Left cardiac atrium (tissue), 4 donors: ENCODE data around the gene HEPH. TPM values are rescaled to one million over a fixed set of nuclear protein-coding genes. Genes with fewer than 3 reads are reported as not detected.
A peak's percentile ranks its signal among the peaks of the same experiment; 100 is the strongest.
"Not testable (repeated sequence)": the region's sequence is repeated elsewhere in the genome, so short reads cannot be mapped to it uniquely, and the experiment has no call there.

ENCODE experiments used
- ATAC-seq, 2 donors: fragments of 200-7000 bp; cut with Tn5 transposase; one replicate each; pipeline ENCODE4 v1.9.1; 2020; ENCODE audit warnings: mild to moderate bottlenecking in 2 of 2, moderate library complexity in 2 of 2
- DNase-seq: peaks from one replicate; pipeline ENCODE4 v3.0.0-alpha.2; 2020
- intact Hi-C, 2 donors: fragments of 100-400 bp; cut with DNase I; formaldehyde crosslinking; loops; one replicate each; pipeline versions ENCODE4 v1.14.1 to v1.15.1; 2022 to 2023
- total RNA-seq, 2 donors: library from RNA; stranded (reverse); fragmentation: NEBNext Ultra II Directional; extraction: Animal tissue kit (Norgen Biotek cat#: 25700); gene quantifications; one replicate each; pipeline ENCODE4 v1.2.1, GENCODE V29; 2021
- donor health status: DM: no; HTN: yes; CAD: no.
- donor health status: DM: no; HTN: yes; CAD: no; lungs with severe emphysema.
- donor health status: DM: yes; HTN: yes; CAD: no.
- donor health status: Dilated cardiomyopathy.

Gene HEPH
- total RNA-seq, 2 donors from 2014 or later: 35.0 to 40.7 TPM

GRCh38 chrX:66200050-66200664 is 36.1 kb downstream of the HEPH start:
- intact Hi-C loops: no loop called here
- ATAC-seq (peak in 1 of 2 donors; percentile 22), DNase-seq (no peak)

GRCh38 chrX:66200855-66201795 is 37.1 kb downstream of the HEPH start:
- ATAC-seq: no peak
- intact Hi-C loops: no loop called here
- no peak for DNase-seq

DNA sequence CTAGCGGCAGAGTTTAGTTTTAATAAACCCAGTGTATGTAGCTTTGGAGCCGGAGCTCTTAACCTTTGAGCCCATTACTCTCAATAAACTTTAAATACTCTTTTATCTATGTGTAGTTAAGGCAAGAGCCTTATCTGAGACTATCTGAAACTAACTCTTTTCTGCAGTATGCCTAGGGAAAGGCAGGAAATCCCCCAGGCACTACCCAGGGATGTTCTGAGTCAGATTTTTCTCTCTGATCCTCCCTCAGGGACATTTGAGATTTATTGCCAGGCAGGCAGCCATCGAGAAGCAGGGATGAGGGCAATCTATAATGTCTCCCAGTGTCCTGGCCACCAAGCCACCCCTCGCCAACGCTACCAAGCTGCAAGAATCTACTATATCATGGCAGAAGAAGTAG is 39.1 kb downstream of the HEPH start:
- ATAC-seq (no peak), DNase-seq (no peak)
- intact Hi-C loops: no loop called here

DNA sequence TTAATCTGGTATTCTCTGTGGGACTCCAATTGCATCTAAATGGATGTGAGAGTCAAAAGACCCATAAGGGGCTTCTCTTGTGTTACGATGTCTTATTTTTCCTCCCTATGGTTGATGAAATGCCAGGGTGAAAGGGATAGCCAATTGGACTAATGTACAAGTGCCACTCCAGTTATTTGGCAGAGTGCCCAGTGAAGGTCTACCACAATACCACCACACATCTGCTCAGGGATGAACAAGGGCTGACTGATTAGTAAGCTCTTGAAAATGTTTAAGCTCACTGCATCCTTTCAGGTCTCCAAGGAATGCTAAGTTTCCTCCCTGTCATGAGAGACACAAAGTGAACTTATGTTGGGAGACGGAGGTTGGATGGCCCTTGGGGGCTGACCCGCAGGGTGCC is 57.8 kb downstream of the HEPH start:
- intact Hi-C loops: no loop called here
- ATAC-seq (no peak), DNase-seq (no peak)

DNA sequence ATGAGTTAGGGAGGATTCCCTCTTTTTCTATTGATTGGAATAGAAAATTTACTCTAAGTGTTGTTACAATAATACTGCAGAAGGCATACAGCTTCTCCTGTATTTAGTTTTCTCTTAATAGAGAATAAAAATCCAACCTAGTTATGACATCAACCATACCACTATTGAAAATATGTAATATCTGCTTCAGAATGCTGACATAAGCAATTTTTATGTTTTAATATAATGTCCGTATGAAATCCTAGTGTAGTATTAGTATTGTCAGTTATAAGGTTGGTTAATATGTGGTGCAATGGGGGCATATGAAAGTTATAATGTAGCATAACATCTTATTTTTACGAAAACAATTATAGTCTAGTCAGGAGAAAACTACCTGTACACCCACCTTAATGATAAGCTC is 68.2 kb downstream of the HEPH start:
- no peak for DNase-seq
- intact Hi-C loops: no loop called here
- no peak for ATAC-seq

DNA sequence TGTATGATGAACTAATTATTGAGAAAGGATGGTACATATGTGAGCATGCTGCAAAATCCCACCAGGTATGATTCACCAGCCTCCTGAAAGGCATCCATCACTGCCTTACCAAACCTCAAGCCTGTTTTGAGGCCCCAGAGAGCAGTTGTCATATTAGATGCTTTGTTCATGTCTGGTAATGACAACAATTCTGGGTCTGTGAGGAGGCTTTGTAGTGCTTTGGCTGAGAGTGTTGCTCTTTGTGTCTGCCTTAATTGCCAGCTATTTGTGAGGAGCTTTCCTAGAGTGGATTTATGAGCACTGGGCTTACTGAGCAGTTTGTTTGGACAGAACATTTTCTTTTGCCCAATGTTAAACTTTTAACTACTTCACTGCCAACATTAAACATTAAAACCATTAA is 69.2 kb downstream of the HEPH start:
- DNase-seq: no peak
- intact Hi-C loops: no loop called here
- ATAC-seq: no peak

DNA sequence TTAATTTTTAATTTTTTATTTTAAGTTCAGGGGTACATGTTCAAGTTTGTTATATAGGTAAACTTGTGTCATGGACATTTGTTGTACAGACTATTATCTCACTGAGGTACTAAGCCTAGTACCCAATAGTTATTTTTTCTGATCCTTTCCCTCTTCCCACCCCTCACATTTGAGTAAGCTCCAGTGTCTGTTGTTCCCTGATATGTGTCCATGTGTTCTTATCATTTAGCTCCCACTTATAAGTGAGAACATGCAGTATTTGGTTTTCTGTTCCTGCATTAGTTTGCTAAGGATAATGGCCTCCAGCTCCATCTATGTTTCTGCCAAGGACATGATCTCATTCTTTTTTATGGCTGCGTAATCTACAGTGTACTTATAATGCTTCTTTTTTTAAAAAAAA is 69.9 kb downstream of the HEPH start:
- DNase-seq, intact Hi-C loops, ATAC-seq: not testable (repeated sequence)

GRCh38 chrX:66255359-66255967 is 91.4 kb downstream of the HEPH start:
- DNase-seq (no peak), ATAC-seq (no peak)
- intact Hi-C loops: no loop called here

- intact Hi-C loops: no loop called here
- ATAC-seq (no peak), DNase-seq (no peak)
Observed at GRCh38 chrX:66262807-66263206, 98.8 kb downstream of the HEPH start.

Other genes starting within 250 kb of the HEPH start
- gene VSIG4, start 124.2 kb upstream of the HEPH start, total RNA-seq: 100 to 1,000 TPM in 1 of 2 donors, 10 to 100 TPM in 1; 76.3 to 182 TPM